ENCODE measurements around the gene ZNF578. TPM values are rescaled to one million over a fixed set of nuclear protein-coding genes. Genes with fewer than 3 reads are reported as not detected.
"Not testable (repeated sequence)": the region's sequence is repeated elsewhere in the genome, so short reads cannot be mapped to it uniquely, and the experiment has no call there.

Gene ZNF578
- polyA plus RNA-seq (ENCODE audit: insufficient read length in 4 of 4) = 1 to 10 TPM; 5.1 to 8.6 (median 5.8) TPM

DNA sequence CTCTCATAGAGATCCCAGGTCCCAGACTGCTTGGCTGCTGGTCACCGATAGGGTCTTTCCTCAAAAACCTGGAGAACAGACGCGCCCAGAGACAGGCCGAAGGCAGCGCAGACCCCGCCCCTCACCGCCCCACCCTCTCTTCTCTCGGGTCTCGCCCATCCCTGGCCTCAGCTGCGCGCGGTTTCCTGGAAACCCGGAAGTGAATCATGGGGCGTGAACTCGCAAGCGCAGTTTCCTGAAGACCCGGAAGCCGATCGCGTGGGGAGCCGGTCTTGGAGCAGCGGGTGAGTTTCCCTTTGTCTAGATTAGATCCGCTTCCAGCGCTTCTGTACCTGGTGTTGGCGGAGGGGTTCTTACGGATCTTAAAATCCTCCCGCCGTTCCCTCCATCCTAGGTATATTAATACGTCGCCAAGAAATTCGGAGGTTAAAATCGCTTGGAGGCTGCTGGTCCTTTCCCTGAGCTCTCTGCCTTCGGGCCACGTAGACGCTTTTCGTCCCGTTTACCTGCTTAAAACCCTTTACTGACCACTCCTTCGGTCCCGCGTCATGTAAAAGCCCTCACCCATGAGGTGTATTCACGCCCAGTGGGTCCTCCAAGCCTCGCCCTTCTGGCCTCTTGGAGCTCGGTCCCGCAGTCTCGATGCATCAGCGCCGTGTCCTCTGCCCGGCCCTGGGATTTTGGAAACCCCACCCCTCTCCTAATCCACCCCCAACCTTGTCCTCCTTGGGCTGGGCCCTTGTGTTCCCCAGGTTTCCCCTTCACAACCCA lies at the start of gene ZNF578:
Gene ZNF578, plus strand, starts transcription at position 230 of the 771 bp plus-strand sequence. CDS start 48,293 bp downstream, outside the sequence.
- DNase-seq (ENCODE audit: low read depth in 4 of 4, low spot score in 2 of 4) = peak; percentile 63 to 88 (median 77)

DNA sequence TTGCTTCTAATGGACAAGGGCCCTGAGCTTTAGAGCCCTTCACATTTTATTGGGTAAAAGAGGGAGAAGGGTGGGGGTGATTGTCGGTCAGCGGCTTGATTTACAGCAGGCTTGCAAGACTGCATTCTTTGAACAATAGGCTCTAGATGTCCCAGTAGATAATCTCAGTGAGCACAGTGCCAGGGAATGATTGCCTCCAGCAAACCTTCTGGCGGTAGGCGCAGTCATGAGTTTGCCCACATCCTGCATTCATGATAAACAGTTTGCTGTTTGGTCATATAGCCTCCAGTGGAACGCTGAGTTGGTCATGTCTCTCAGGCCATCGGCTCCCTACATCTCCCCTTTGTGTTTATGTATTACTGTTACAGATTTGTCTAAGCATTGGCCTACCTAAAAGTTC lies 43.1 kb upstream of the ZNF578 start:
- no peak for DNase-seq (ENCODE audit: low read depth in 4 of 4, low spot score in 2 of 4)

GRCh38 chr19:52415711-52416110 lies 37.6 kb upstream of the ZNF578 start:
- no peak for DNase-seq (ENCODE audit: low read depth in 4 of 4, low spot score in 2 of 4)

DNA sequence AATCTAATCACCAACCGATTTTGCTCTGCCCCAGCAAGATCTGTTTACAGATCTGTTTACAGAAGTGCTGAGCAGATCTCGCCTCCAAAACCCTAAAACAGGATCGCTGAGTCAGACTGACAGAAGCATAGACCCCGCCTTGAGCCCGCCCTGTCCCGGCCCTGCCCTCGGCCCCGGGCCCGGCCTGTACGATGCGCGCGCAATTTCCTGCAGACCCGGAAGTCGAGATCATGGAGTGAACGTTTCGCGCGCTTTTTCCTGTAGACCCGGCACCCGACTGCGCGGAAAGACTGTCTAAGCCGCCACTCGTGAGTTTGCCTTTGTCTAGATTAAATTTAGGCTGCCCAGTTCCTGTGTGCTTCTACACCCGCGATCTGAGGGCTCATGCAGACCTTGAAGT lies 24.4 kb upstream of the ZNF578 start, which contains the start of gene ZNF534:
Gene ZNF534, plus strand, starts transcription at position 212 of the 400 bp plus-strand sequence. CDS start 2,327 bp downstream, outside the sequence.
- no peak for DNase-seq (ENCODE audit: low read depth in 4 of 4, low spot score in 2 of 4)

- no peak for DNase-seq (ENCODE audit: low read depth in 4 of 4, low spot score in 2 of 4)
Observed at GRCh38 chr19:52442179-52442578, 11.2 kb upstream of the ZNF578 start.

- DNase-seq (ENCODE audit: low read depth in 4 of 4, low spot score in 2 of 4) = no peak
Observed at GRCh38 chr19:52444506-52444905, 8.8 kb upstream of the ZNF578 start.

- no peak for DNase-seq (ENCODE audit: low read depth in 4 of 4, low spot score in 2 of 4)
Observed at GRCh38 chr19:52451241-52451640, 2.1 kb upstream of the ZNF578 start.

DNA sequence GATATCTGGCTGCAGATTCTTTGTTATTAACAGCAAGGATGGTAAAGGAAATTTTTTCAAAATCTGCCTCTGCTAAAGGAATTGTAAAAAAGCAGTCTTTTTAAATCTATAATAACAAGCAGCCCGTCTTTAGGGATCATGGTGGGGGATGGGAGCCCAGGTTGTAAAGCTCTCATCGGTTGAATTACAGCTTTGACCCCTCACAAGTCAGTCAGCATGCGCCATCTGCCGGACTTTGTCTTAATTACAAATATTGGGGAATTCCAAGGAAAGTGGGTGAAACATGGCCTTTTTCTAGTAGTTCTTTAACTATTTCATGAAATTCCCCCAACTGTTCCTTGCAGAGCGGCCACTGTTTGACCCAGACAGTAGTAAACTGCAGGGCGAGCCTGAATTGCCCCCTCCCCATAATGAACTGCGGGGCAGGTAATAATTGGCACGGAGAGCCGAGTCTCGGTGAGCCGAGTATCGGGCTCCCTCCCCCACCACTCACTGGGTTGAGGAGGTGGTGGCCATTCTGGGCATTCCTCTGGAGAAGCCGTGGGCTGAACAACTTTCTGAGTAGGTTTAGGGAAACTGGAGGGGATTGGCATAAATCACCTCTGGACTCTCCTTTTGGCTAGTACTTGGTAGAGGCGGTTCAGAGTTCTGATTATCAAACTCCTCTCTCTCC lies 11.6 kb downstream of the ZNF578 start:
- DNase-seq (ENCODE audit: low read depth in 4 of 4, low spot score in 2 of 4) = no peak

DNA sequence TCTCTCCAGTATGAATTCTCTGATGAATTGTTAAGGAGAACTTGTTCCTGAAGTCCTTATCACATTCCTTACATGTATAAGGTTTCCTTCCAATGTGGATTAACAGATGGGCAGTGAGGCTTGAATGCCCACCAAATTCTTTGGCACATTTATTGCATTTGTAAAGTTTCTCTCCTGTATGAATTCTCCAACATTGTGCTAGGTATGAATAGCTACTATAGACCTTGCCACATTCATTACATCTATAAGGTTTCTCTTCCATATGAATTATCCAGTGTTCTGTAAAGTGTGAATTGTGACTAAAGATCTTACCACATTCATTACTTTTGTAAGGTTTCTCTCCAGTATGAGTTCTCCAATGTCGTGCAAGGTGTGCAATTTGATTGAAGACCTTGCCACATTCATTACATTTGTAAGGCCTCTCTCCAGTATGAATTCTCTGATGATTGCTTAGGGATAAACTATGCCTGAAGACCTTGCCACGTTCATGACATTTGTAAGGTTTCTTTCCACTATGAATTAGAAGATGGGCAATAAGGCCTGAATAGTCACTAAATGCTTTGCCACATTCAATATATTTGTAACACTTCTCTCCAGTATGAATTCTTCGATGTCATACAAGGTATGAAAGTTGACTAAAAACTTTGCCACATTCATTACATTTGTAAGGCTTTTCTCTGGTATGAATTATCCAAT lies 20.4 kb downstream of the ZNF578 start:
- DNase-seq (ENCODE audit: low read depth in 4 of 4, low spot score in 2 of 4) = no peak

DNA sequence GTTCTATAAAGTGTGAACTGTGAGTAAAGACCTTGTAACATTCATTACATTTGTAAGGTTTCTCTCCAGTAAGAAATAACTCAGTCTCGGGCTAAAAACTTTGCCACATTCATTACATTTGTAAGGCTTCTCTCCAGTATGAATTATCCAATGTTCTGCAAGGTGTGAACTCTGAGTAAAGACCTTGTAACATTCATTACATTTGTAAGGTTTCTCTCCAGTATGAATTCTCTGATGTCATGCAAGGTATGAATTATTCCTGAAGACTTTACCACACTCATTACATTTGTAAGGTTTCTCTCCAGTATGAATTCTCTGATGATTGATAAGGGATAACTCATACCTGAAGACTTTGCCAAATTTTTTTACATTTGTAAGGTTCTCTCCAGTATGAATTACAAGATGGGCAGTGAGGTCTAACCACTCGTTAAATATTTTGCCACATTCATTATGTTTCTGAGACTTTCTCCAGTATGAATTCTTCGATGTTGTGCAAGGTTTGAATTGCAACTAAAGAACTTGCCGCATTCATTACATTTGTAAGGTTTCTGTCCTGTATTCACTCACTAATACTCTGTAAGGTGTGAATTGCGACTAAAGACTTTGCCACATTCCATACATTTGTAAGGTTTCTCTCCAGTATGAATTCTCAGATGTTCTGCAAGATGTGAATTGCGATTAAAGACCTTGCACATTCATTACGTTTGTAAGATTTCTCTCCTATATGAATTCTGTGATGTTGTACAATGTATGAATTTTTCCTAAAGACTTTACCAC lies 21.2 kb downstream of the ZNF578 start:
- DNase-seq (ENCODE audit: low read depth in 4 of 4, low spot score in 2 of 4) = no peak

GRCh38 chr19:52484111-52484743 lies 30.9 kb downstream of the ZNF578 start:
- not testable (repeated sequence) for DNase-seq (ENCODE audit: low read depth in 4 of 4, low spot score in 2 of 4)

DNA sequence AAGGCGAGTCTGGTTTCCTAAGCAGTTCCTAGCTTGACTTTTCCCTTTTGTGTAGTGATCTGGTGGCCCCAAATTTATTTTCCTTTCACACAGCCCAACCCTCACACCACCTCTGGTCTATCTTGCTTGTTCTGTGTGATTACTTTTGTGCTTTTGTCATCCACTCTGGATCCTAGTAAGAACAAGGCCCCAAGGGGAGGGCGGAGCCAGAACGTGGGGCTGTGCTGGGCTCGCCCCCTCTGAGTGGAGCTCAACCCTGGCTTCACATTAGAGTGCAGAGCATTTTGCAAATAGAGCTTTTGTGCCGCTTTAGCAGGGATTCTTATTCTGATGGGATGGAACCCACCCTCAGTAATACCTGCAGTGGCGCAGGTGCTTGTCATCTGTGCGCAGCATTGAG lies 31.7 kb downstream of the ZNF578 start:
- DNase-seq (ENCODE audit: low read depth in 4 of 4, low spot score in 2 of 4) = not testable (repeated sequence)

DNA sequence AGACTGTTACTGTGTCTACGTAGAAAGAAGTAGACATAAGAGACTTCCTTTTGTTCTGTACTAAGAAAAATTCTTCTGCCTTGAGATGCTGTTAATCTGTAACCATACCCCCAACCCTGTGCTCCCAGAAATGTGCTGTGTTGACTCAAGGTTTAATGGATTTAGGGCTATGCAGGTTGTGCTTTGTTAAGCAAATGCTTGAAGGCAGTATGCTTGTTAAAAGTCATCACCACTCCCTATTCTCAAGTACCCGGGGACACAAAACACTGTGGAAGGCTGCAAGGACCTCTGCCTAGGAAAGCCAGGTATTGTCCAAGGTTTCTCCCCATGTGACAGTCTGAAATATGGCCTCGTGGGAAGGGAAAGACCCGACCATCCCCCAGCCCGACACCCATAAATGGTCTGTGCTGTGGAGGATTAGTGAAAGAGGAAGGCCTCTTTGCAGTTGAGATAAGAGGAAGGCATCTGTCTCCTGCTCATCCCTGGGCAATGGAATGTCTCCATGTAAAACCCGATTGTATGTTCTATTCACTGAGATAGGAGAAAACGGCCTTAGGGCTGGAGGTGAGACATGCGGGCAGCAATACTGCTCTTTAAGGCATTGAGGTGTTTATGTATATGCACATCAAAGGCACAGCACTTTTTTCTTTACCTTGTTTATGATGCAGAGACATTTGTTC lies 32.3 kb downstream of the ZNF578 start:
- not testable (repeated sequence) for DNase-seq (ENCODE audit: low read depth in 4 of 4, low spot score in 2 of 4)

- peak in 3 of 4 donors; percentile 15 to 37 (median 21) for DNase-seq (ENCODE audit: low read depth in 4 of 4, low spot score in 2 of 4)
Observed at GRCh38 chr19:52492201-52492993, 39.0 kb downstream of the ZNF578 start.

GRCh38 chr19:52492994-52493470 lies 39.7 kb downstream of the ZNF578 start:
- DNase-seq (ENCODE audit: low read depth in 4 of 4, low spot score in 2 of 4) = peak; percentile 6 to 19 (median 10)

DNA sequence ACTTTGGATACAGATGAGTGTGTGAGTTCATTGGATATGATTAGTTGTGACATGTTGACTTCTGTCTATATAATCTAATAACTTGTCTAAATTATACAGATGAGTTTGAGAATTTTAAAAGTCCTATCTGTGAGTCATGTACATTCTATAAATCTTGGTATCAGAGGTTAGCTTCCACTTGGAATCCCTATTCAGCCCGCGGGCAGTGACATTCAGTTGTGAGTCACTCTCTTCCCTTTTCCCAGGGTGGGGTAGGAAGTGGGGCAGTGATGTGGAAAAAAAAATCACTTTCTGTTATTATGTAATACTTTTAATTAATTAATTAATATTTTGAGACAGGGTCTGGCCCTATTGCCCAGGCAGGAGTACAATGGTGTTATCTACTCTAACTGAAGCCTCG lies 41.2 kb downstream of the ZNF578 start:
- no peak for DNase-seq (ENCODE audit: low read depth in 4 of 4, low spot score in 2 of 4)

- DNase-seq (ENCODE audit: low read depth in 4 of 4, low spot score in 2 of 4) = no peak
Observed at GRCh38 chr19:52498571-52498970, 45.2 kb downstream of the ZNF578 start.

DNA sequence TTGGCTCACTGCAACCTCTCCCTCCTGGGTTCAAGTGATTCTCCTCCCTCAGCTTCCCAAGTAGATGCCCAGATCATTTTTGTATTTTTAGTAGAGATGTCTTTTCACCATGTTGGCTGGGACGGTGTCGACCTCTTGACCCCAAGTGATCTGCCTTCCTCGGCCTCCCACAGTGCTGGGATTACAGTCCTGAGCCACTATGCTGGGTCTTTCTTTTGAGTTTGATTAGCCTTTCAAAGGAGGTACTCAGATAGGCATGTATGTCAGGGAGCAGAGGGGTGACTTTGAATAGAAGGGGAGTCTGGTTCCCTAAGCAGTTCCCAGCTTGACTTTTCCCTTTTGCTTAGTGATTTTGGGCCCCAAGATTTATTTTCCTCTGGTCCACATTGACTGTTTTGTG lies 47.1 kb downstream of the ZNF578 start:
- not testable (repeated sequence) for DNase-seq (ENCODE audit: low read depth in 4 of 4, low spot score in 2 of 4)

Measured in left renal cortex interstitium (tissue), 4 donors.